HG03139 (cell line): ENCODE results near the gene HCRTR2.
"Not testable (repeated sequence)": the region's sequence is repeated elsewhere in the genome, so short reads cannot be mapped to it uniquely, and the experiment has no call there.

Source experiments
- ATAC-seq: cut with Tn5 transposase; IDR thresholded peaks from one replicate; pipeline ENCODE4 v1.9.1; 2021; ENCODE audit not compliant: unreplicated experiment

The HCRTR2 gene

GRCh38 chr6:55174211-55175026, at the start of gene HCRTR2:
Gene HCRTR2 (plus strand): TSS chr6:55174515. CDS start chr6:55174588, 73 bp downstream.
- ATAC-seq = no peak

GRCh38 chr6:55130806-55131324, 43.5 kb upstream of the HCRTR2 start:
- ATAC-seq = no peak

GRCh38 chr6:55131616-55132015, 42.7 kb upstream of the HCRTR2 start:
- no peak for ATAC-seq

GRCh38 chr6:55136916-55137315, 37.4 kb upstream of the HCRTR2 start:
- ATAC-seq = no peak

GRCh38 chr6:55137929-55138693, 36.2 kb upstream of the HCRTR2 start:
- no peak for ATAC-seq

- no peak for ATAC-seq
Observed at GRCh38 chr6:55141611-55142010, 32.7 kb upstream of the HCRTR2 start.

- ATAC-seq = no peak
Observed at GRCh38 chr6:55142610-55143009, 31.7 kb upstream of the HCRTR2 start.

- ATAC-seq = no peak
Observed at GRCh38 chr6:55153284-55153683, 21.0 kb upstream of the HCRTR2 start.

GRCh38 chr6:55158784-55159183, 15.5 kb upstream of the HCRTR2 start:
- not testable (repeated sequence) for ATAC-seq

- no peak for ATAC-seq
Observed at GRCh38 chr6:55167860-55168259, 6.5 kb upstream of the HCRTR2 start.

GRCh38 chr6:55175078-55176049, 1.0 kb downstream of the HCRTR2 start:
- ATAC-seq = no peak

GRCh38 chr6:55176958-55177357, 2.6 kb downstream of the HCRTR2 start:
- no peak for ATAC-seq

- ATAC-seq = no peak
Observed at GRCh38 chr6:55180258-55180657, 5.9 kb downstream of the HCRTR2 start.

GRCh38 chr6:55182016-55182650, 7.8 kb downstream of the HCRTR2 start:
- no peak for ATAC-seq

- ATAC-seq = no peak
Observed at GRCh38 chr6:55184782-55185530, 10.6 kb downstream of the HCRTR2 start.

GRCh38 chr6:55198715-55199114, 24.4 kb downstream of the HCRTR2 start:
- no peak for ATAC-seq

- no peak for ATAC-seq
Observed at GRCh38 chr6:55199239-55199638, 24.9 kb downstream of the HCRTR2 start.

- no peak for ATAC-seq
Observed at GRCh38 chr6:55208478-55209458, 34.5 kb downstream of the HCRTR2 start.
